T47D (cell line): ENCODE data around the gene TRIB2.

Experiments
- DNase-seq, 2 experiments: peaks; one replicate each; pipeline versions ENCODE4 v3.0.0 to v3.0.0-alpha.2; 2011 to 2012; ENCODE audit warnings: low read depth in 1 of 2, low spot score in 1 of 2
- JUND ChIP-seq: IDR thresholded peaks from 2 replicates; pipeline ENCODE4 v1.6.1; 2012; ENCODE audit warnings: low read depth
- in situ Hi-C: cut with HindIII; loops from 2 replicates; pipeline ENCODE4 v1.10.0; 2016; ENCODE audit warnings: low sequenced_read_pairs, low pct_unique_long_range_greater_than_20kb

TRIB2 gene

DNA sequence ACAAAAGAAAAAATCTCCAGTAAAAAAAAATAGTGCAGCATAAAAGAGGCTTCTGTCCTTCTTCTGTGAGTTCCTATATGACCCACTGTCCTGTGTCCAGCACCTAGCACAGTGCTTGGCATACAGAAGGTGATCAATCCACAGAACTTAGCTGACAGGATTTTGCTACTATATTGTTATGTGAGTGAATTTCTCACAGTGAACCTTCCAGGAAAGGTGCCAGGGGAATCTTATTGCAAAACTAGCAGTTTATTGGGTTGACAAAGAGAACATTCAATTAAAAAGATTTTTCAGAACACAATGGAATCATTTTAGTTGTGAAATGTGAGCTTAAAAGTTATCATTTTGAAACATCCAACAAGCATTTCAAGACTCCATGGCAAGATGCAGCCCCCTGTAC is 12.4 kb upstream of the TRIB2 start:
- no peak for TF ChIP-seq JUND
- no peak for DNase-seq
- in situ Hi-C loops, result no loop called here

DNA sequence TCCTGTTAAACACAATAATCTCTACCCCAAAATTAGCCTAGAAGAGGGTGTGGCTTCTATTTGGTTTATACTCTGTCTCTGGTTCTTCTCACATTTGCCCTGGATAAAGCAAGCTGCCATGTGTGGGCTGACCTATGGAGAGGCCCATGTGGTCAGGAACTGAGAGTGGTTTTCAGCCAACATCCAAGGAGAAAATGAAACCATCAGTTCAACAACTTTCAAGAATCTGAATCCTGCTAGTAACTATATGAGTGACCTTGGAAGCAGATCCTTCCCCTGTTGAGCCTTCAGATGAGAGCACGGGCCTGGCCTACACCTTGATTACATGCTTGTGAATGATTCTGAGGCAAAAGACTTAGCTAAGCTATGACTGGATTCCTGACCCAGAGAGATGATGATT is 11.5 kb upstream of the TRIB2 start:
- no peak for TF ChIP-seq JUND
- in situ Hi-C loops, result no loop called here
- no peak for DNase-seq

DNA sequence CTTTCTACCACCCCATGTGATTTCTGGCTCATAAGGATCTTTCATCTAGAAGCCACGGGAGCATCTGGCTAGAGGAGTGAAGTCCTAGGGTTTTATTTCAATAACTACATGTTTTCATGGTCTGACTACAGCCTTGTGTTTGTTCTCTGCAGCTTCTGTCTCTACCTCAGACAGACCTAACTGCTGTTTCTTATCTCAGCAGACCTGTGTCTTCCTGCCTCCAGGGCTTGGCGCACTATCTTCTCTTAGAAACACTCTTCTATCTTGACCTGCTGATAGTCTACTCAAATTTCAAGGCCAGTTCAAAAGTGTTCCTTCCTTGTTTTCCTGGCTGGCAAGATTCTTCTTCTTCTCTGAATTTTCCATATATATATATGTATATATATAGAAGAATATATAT is 11.0 kb upstream of the TRIB2 start:
- in situ Hi-C loops, result no loop called here
- no peak for DNase-seq
- TF ChIP-seq JUND, result no peak

DNA sequence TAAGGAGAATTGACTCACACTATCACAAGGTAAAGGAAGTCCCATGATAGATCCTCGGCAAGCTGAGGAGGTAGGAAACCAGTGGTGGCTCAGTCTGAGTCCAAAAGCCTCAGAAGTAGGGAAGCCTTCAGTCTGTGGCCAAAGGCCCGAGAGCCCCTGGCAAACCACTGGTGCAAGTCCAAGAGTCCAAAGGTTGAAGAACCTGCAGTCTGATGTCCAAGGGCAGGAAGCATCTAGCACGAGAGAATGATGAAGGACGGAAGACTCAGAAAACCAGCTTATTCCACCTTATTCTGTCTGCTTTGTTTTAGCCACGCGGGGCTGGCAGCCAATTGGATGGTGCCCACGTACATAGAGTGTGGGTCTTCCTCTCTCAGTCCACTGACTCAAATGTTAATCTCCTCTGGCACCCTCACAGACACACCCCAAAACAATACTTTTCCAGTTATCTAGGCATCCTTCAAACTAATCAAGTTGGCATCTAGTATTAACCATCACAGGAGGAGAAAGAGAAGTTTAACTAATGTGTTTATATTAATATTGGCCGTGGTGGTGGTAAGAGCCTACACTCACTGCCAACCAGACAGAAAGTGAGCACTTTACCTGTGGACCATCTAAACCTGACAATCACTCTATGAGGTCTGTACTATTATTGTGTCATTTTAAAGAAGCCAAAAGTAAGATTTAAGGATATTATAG is 8.1 kb upstream of the TRIB2 start:
- in situ Hi-C loops, result no loop called here
- DNase-seq, result no peak
- no peak for TF ChIP-seq JUND

DNA sequence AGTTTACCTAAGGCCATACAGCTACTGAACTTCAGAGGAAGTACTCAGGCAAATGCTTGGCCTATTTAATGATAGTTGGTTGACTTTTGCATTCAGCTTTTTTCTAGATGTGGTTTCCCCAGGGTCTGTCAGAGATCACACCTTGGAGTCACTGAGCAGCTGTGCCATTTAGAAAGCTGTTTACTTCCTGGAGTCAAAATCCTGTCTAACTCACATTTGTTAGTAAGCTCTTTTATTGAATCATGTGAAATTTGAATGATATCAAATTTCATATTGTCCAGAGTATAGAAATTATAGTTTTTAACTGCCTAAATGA is 7.6 kb upstream of the TRIB2 start:
- DNase-seq, result no peak
- no peak for TF ChIP-seq JUND
- in situ Hi-C loops, result no loop called here

DNA sequence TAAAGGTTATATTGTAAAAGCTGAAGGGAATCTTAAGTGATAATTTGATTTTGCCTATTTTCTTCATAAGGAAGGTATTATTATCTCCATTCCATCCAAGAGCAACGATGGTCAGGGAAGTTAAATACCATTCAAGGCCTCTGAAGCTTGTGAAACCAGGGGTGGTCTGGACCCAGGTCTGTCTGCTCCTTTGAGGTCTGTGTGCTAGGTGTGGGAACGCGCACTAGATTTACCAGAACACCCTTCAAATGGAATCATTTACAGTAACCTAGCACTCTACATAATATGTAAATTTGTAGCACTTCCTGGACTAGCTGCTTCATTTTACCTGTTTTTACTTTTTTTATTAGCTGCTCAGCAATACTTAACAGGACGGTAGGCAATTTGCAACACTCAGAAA is 6.4 kb upstream of the TRIB2 start:
- in situ Hi-C loops, result no loop called here
- no peak for DNase-seq
- no peak for TF ChIP-seq JUND

DNA sequence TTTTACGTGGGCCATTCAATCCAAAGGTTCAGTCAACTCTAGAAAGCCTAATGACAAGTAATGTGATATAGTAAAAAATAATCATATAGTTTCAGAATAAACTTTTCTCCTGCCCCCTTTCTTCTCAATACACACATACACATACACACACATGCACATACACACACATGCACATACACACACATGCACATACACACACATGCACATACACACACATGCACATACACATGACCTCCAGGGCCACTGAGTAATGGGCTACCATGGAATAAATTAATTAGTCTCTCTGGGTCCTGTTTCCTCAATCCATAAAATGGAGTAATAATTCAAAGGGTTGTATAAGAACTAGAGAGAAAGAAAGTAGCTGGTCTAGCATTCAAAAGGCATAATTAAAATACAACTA is 5.4 kb upstream of the TRIB2 start:
- TF ChIP-seq JUND, result no peak
- no peak for DNase-seq
- in situ Hi-C loops, result no loop called here

DNA sequence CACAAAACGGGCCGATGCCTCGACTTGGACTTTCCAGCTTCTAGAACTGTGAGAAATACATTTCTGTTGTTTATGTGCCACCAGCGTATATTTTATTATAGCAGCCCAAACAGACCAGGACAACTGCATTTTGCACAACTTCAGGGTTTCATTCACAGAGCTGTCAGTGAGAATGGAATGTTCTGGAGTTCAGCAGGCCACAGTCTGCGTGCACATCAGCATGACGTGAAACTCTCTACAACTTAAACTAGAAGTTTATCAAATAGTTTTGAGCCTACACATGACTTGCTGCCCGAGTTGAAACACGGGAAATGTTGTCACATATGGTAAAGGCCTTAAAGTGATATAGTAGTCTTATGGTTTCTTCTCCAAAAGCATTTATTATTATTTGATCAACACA is 3.9 kb upstream of the TRIB2 start:
- DNase-seq, result no peak
- in situ Hi-C loops, result no loop called here
- no peak for TF ChIP-seq JUND

DNA sequence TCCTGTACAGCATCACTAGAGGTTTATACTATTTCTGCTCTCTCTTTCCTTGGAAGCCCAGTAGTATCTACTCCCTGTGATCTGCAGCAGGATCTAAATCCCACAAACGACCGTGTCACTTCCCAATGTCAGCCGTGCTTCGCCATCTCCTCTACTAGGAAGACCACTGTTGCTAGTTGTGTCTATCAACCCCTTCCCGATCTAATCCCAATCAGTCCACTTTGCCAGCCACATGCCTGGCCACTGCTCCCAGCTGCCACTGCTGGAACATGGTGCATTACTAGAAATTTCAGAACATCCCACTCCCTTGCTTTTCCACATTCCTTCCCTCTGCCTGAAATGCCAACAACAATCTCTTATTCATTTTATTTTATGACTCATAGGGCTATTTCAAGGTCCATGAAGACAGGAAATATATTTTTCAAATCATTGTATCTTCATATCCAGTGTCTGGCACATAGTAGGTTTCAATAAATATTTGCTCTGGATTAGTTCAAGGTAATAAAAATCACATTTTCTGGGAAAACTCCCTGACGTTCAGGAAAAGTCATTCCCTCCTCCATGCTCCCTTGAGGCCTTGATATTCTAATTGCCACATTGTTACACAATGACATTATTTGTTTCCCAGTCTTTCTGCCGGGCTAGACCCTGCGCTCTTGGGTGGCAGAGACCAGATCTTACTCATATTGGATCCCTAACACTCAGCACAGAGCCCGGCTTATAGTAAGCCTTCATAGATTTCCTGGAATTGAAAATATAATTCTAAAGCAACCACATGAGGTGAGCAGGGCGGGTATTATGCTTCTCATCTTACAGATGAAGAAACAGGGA is 2.1 kb upstream of the TRIB2 start:
- no peak for TF ChIP-seq JUND
- no peak for DNase-seq
- in situ Hi-C loops, result no loop called here

DNA sequence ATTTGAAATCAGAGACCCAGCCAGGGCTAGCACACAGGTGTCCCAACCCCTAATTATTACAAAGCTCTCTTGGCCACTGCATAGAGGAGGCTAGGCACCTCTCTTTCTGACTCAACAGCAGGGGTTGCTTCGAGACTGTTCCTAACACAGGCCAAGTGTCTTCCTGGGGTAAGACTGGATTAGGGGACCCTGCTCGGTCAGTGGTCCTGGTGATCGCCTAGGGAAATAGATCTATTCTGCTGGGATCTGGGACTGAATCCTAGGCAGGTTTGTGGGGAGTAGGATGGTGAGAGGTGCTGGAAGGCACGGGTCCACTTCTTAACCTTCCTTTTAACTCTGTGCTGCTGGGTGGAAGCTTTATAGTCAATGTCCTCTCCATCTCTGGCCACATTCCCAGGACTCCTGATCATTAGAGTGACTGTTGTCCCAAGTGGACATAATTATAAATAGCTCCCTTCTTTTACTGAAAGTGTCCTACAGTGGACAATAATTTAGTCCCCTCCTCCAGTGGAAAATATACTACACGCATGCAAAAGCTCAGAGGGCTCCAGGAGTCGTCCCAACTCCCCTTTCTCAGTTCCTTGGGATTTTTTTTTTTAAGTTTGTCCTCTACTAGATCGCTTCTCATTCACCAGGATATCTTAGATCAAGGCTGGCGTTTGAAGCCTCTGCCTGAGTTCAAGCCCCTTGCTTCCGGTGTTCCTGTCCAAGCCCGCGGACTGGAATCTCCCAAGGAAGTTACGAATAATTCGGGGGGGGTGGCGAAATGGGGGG is 1.3 kb upstream of the TRIB2 start:
- in situ Hi-C loops, result no loop called here
- no peak for TF ChIP-seq JUND
- DNase-seq, result no peak

DNA sequence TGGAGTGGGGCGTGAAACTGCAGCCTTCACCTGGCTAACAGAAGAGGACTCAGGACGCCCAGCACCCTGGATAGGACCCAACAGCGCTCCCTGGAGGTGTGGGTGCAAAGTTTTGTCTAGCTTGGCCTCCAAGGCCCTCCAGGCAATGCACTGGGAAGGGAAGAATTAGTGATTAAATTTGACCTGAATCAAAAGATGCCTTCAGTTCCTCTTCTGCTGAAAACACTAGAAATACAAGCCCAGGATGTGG is 779 bp upstream of the TRIB2 start:
- in situ Hi-C loops, result no loop called here
- peak in 1 of 2 experiments; percentile 64 for DNase-seq
- no peak for TF ChIP-seq JUND

DNA sequence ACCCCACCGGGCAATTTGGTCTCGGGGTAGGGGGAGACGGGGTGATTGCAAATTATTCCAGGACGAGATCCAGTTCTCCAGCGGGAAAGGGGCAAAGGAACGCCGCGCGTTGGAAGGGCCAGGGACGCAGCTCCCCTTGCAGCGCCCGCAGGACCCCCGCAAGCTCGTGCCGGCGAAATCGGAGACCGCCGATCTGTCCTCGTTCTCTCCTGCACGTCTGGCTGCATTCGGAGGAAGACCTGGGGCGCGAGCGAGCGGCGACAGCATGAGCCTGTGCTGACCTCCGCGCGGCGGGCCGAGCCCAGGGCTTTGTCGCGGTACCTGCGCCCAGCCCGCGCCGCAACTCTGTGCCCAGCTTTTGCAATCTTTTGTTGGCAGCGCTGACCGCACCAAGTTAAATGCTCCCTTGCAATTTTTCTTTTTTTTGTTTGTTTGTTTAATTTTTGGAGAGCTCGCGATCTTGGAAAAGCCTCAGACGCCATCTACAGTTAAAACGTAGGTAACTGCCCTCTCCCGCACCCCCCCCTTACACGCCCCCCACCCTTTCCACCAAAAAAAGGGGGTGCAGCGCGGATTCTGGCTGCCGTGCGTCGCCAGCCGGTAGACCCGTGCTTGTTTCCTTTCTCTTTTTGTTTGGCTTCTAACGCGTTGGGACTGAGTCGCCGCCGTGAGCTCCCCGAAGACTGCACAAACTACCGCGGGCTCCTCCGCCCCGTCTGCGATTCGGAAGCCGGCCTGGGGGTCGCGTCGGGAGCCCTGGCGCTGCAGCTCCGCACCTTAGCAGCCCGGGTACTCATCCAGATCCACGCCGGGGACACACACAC is 667 bp downstream of the TRIB2 start:
- in situ Hi-C loops, result no loop called here
- no peak for TF ChIP-seq JUND
- DNase-seq, result peak; percentile 15 to 32

DNA sequence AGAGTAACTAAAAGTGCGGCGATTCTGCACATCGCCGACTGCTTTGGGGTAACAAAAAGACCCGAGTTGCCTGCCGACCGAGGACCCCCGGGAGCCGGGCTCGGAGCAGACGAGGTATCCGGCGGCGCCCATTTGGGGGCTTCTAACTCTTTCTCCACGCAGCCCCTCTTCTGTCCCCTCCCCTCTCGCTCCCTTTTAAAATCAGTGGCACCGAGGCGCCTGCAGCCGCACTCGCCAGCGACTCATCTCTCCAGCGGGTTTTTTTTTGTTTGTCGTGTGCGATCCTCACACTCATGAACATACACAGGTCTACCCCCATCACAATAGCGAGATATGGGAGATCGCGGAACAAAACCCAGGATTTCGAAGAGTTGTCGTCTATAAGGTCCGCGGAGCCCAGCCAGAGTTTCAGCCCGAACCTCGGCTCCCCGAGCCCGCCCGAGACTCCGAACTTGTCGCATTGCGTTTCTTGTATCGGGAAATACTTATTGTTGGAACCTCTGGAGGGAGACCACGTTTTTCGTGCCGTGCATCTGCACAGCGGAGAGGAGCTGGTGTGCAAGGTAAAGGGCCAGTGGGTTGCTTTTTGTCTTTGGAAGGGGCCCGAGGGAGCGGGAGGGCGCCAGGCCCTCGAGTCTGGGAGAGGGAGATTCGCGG is 1.4 kb downstream of the TRIB2 start:
- in situ Hi-C loops, result no loop called here
- TF ChIP-seq JUND, result no peak
- peak in 1 of 2 experiments; percentile 14 for DNase-seq
